ENCODE measurements around the gene KBTBD6.

KBTBD6 gene

GRCh38 chr13:41162151-41162550 lies 29.5 kb upstream of the KBTBD6 start (continued):
- TF ChIP-seq GLI4 (tag by site-specific recombination; IDR thresholded peaks at IDR 0.05) (no peak), ZNF239 (tag by site-specific recombination; IDR thresholded peaks at IDR 0.05) (no peak), ZNF248 (tag by site-specific recombination; IDR thresholded peaks at IDR 0.05) (no peak), ZNF133 (tag by site-specific recombination; IDR thresholded peaks at IDR 0.05) (no peak), ZNF624 (tag by site-specific recombination; IDR thresholded peaks at IDR 0.05) (no peak), KLF10 (tag by site-specific recombination; IDR thresholded peaks at IDR 0.05) (no peak)

- no peak overlapping the region for H3K27ac ChIP-seq (ENCODE audit: extremely low read depth, low read depth, low read length)
- POLR2A ChIA-PET: no interaction called here
- CTCF ChIA-PET: interaction anchor here (0.6 to 0.7 kb wide), 2 partner anchors 16 to 85 kb away, joined by 3 read pairs; no protein-coding TSS in a partner anchor
- H3K4me3 ChIP-seq (ENCODE audit: low read depth, low read length): no peak overlapping the region
- peaks cover 0 to 2% of the 10 kb centered on the region in 2 experiments; a peak in 1 of 3 replicates for H3K36me3 ChIP-seq (ENCODE audit: control insufficient read depth in 2 of 2, insufficient read depth in 1 of 2, low read length in 2 of 2)
- TF ChIP-seq GLI2 (tag by site-specific recombination; IDR thresholded peaks at IDR 0.05; ENCODE audit: borderline replicate concordance, low read depth) (no peak), TCF7L2 (IDR thresholded peaks at IDR 0.05; ENCODE audit: borderline replicate concordance, low read depth, low read length) (no peak), ZNF394 (tag by site-specific recombination; IDR thresholded peaks at IDR 0.05; ENCODE audit: borderline replicate concordance) (no peak), ZNF157 (tag by site-specific recombination; IDR thresholded peaks at IDR 0.05) (no peak), KLF9 (tag by site-specific recombination; IDR thresholded peaks at IDR 0.05; ENCODE audit: low read depth) (no peak), ZNF223 (tag by site-specific recombination; IDR thresholded peaks at IDR 0.05) (no peak), PRDM4 (tag by site-specific recombination; IDR thresholded peaks at IDR 0.05) (no peak)
- no peaks in the 10 kb centered on the region for H3K9me3 ChIP-seq (ENCODE audit: control insufficient read depth, insufficient read depth, low read depth, low read length)
- no peaks in the 10 kb centered on the region for H3K4me1 ChIP-seq (ENCODE audit: control insufficient read depth, insufficient read depth, low read length)
Measured at GRCh38 chr13:41159174-41159573, 26.6 kb upstream of the KBTBD6 start.

- POLR2A ChIA-PET: no interaction called here
- CTCF ChIA-PET: no interaction called here
- Histone ChIP-seq H3K4me3 (ENCODE audit: low read depth, low read length) (no peak overlapping the region), H3K36me3 (ENCODE audit: control insufficient read depth in 2 of 2, insufficient read depth in 1 of 2, low read length in 2 of 2) (no peaks in the 10 kb centered on the region), H3K4me1 (ENCODE audit: control insufficient read depth, insufficient read depth, low read length) (no peaks in the 10 kb centered on the region), H3K9me3 (ENCODE audit: control insufficient read depth, insufficient read depth, low read depth, low read length) (no peaks in the 10 kb centered on the region), H3K27ac (ENCODE audit: extremely low read depth, low read depth, low read length) (no peak overlapping the region)
- TF ChIP-seq ZBTB8A (tag by site-specific recombination; IDR thresholded peaks at IDR 0.05): no peak
- TF ChIP-seq ZNF148 (tag by site-specific recombination; IDR thresholded peaks at IDR 0.05; ENCODE audit: borderline replicate concordance): no peak
- TF ChIP-seq ZNF670 (tag by site-specific recombination; IDR thresholded peaks at IDR 0.05; ENCODE audit: low read depth): no peak
- TF ChIP-seq ZNF211 (tag by site-specific recombination; IDR thresholded peaks at IDR 0.05; ENCODE audit: low read depth): no peak
- no peak for TF ChIP-seq ZNF692 (tag by site-specific recombination; IDR thresholded peaks at IDR 0.05)
- no peak for TF ChIP-seq OSR2 (tag by site-specific recombination; IDR thresholded peaks at IDR 0.05)
- no peak for TF ChIP-seq ZNF513 (tag by site-specific recombination; IDR thresholded peaks at IDR 0.05)
- no peak for TF ChIP-seq ZNF394 (tag by site-specific recombination; IDR thresholded peaks at IDR 0.05; ENCODE audit: borderline replicate concordance)
Measured at GRCh38 chr13:41157048-41157717, 24.6 kb upstream of the KBTBD6 start.
